COLO829 (cell line): ENCODE measurements around the gene NRXN3.
A peak's percentile ranks its signal among the peaks of the same experiment; 100 is the strongest.

Experiments
- DNase-seq: peaks from one replicate; pipeline ENCODE4 v3.0.0; 2012; ENCODE audit warnings: low spot score

NRXN3 gene

GRCh38 chr14:78243187-78243586 lies 73.0 kb downstream of the NRXN3 start:
- DNase-seq: no peak

- no peak for DNase-seq
These were observed 75.1 kb downstream of the NRXN3 start for GRCh38 chr14:78245238-78245637.

- no peak for DNase-seq
These were observed 78.4 kb downstream of the NRXN3 start for GRCh38 chr14:78248501-78249090.

GRCh38 chr14:78251308-78251707 lies 81.1 kb downstream of the NRXN3 start:
- no peak for DNase-seq

GRCh38 chr14:78253986-78254385 lies 83.8 kb downstream of the NRXN3 start:
- DNase-seq: peak; percentile 71

GRCh38 chr14:78254911-78255461 lies 84.8 kb downstream of the NRXN3 start:
- peak; percentile 35 for DNase-seq

GRCh38 chr14:78259831-78260230 lies 89.7 kb downstream of the NRXN3 start:
- DNase-seq: no peak

GRCh38 chr14:78278464-78279250 lies 108.5 kb downstream of the NRXN3 start:
- DNase-seq: no peak

- no peak for DNase-seq
These were observed 112.3 kb downstream of the NRXN3 start for GRCh38 chr14:78282437-78282836.

- DNase-seq: no peak
These were observed 116.0 kb downstream of the NRXN3 start for GRCh38 chr14:78286210-78286609.

- DNase-seq: no peak
These were observed 121.8 kb downstream of the NRXN3 start for GRCh38 chr14:78292003-78292402.

GRCh38 chr14:78297858-78298257 lies 127.7 kb downstream of the NRXN3 start:
- no peak for DNase-seq

- DNase-seq: no peak
These were observed 128.1 kb downstream of the NRXN3 start for GRCh38 chr14:78298298-78298697.

GRCh38 chr14:78302841-78303240 lies 132.7 kb downstream of the NRXN3 start:
- no peak for DNase-seq

- DNase-seq: no peak
These were observed 137.5 kb downstream of the NRXN3 start for GRCh38 chr14:78307671-78308070.

- no peak for DNase-seq
These were observed 137.9 kb downstream of the NRXN3 start for GRCh38 chr14:78308079-78308478.

GRCh38 chr14:78310272-78310671 lies 140.1 kb downstream of the NRXN3 start:
- no peak for DNase-seq

GRCh38 chr14:78313499-78313898 lies 143.3 kb downstream of the NRXN3 start:
- DNase-seq: no peak

GRCh38 chr14:78314484-78314883 lies 144.3 kb downstream of the NRXN3 start:
- DNase-seq: no peak

- no peak for DNase-seq
These were observed 145.9 kb downstream of the NRXN3 start for GRCh38 chr14:78316052-78316451.

GRCh38 chr14:78316786-78317185 lies 146.6 kb downstream of the NRXN3 start:
- DNase-seq: no peak

- no peak for DNase-seq
These were observed 149.2 kb downstream of the NRXN3 start for GRCh38 chr14:78319406-78319805.

- DNase-seq: no peak
These were observed 149.9 kb downstream of the NRXN3 start for GRCh38 chr14:78319887-78320635.
